GM12892 (cell line): ENCODE results near the gene VAPB.

Source experiments
- POLR2A ChIP-seq: IDR thresholded peaks from 2 replicates; pipeline ENCODE4 v1.6.1; 2011; ENCODE audit warnings: low read depth, low read length, control low read depth
- POLR2AphosphoS5 ChIP-seq: IDR thresholded peaks from 2 replicates; pipeline ENCODE4 v1.6.1; 2011; ENCODE audit warnings: low read depth, low read length, control low read depth
- TAF1 ChIP-seq: IDR thresholded peaks from 2 replicates; pipeline ENCODE4 v1.6.1; 2011; ENCODE audit warnings: low read depth, mild to moderate bottlenecking, control low read depth, low read length, borderline replicate concordance

DNA sequence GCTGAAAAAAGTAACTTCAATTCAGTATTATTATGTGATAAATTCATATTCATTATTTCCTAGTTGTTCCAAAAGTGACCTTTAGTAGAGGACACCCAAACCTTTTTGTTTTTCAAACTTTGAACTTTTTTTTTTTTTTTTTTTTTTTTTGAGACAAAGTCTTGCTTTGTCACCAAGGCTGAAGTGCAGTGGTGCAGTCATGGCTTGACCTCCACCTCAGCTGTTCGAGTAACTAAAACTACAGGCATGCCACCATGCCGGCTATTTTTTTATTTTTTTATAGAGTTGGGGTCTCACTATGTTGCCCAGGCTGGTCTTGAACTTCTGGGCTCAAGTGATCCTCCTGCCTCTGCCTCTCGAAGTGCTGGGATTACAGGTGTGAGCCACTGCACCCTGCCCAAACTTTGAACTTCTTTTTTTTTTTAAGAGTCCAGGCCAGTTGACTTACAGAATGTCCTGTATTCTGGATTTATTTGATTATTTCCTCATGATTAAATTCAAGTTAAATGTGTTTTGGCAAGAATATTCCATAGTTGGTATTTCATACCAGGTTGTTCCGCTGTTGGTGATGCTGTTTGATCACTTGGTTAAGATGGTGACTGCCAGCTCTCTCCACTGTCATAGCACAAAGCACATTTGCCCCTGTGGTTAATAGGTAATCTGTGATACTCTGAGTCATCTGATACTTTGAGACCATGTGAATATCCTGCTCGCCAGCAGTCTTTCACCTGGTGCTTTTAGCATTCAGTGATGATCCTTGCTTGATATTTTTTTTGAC lies 48.0 kb downstream of the VAPB start:
- no peak for TF ChIP-seq POLR2A
- no peak for TF ChIP-seq POLR2AphosphoS5
- no peak for TF ChIP-seq TAF1
